ENCODE measurements around the gene GRIN3A. TPM values are rescaled to one million over a fixed set of nuclear protein-coding genes. Genes with fewer than 3 reads are reported as not detected.

GRIN3A gene
- total RNA-seq, 1 experiment from 2014 or later: 0.03 TPM

DNA sequence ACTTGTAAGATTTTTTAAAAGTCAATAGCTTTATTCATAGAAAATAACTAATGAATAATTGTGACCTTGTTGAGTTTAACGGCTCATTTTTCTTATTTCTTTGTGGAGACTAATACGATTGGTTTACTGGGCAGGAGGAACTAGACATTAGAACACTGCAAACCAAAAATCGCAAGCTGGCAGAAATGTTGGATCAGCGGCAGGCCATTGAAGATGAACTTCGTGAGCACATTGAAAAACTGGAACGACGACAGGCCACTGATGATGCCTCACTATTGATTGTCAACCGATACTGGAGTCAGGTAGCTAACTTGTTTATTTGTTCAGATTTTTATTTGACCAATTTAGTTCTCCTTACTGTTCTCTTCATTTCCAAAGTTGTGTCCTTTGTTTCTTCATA lies 198.4 kb downstream of the GRIN3A start:
- ATAC-seq (no peak), DNase-seq (ENCODE audit: low read depth, low spot score) (no peak)
- intact Hi-C loops (cut with micrococcal nuclease; ENCODE audit: unreplicated experiment): no loop called here
- no peaks in the 10 kb centered on the region for H3K27me3 ChIP-seq (ENCODE audit: control insufficient read depth, insufficient read depth, low read length)
- H3K36me3 ChIP-seq (ENCODE audit: control insufficient read depth, insufficient read depth, low read length): peaks cover 13% of the 10 kb centered on the region
- no peaks in the 10 kb centered on the region for H3K9me3 ChIP-seq (ENCODE audit: control insufficient read depth, insufficient read depth, low read depth, low read length)
- no TSS peak for BruUV-seq (replicated peaks)
- in situ Hi-C loops (cut with HindIII; ENCODE audit: low pct_unique_long_range_greater_than_20kb, low sequenced_read_pairs): no loop called here
- POLR2A ChIA-PET: no interaction called here
- CTCF ChIA-PET: no interaction called here
- H3K27ac ChIP-seq (ENCODE audit: low read length): no peak overlapping the region
- H3K4me1 ChIP-seq (ENCODE audit: control insufficient read depth, insufficient read depth, low read length): 0 out of 2 replicates have a peak, but pooled peaks cover 3% of the 10 kb centered on the region
- H3K4me3 ChIP-seq (ENCODE audit: low read depth in 2 of 2, low read length in 2 of 2): no peak overlapping the region
- TF ChIP-seq, protein P1, sequence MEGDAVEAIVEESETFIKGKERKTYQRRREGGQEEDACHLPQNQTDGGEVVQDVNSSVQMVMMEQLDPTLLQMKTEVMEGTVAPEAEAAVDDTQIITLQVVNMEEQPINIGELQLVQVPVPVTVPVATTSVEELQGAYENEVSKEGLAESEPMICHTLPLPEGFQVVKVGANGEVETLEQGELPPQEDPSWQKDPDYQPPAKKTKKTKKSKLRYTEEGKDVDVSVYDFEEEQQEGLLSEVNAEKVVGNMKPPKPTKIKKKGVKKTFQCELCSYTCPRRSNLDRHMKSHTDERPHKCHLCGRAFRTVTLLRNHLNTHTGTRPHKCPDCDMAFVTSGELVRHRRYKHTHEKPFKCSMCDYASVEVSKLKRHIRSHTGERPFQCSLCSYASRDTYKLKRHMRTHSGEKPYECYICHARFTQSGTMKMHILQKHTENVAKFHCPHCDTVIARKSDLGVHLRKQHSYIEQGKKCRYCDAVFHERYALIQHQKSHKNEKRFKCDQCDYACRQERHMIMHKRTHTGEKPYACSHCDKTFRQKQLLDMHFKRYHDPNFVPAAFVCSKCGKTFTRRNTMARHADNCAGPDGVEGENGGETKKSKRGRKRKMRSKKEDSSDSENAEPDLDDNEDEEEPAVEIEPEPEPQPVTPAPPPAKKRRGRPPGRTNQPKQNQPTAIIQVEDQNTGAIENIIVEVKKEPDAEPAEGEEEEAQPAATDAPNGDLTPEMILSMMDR (IDR thresholded peaks at IDR 0.05): no peak
- TF ChIP-seq SIN3A (IDR thresholded peaks at IDR 0.05; ENCODE audit: borderline replicate concordance, insufficient read depth, low read depth, low read length): no peak
- TF ChIP-seq TCF7L2 (IDR thresholded peaks at IDR 0.05; ENCODE audit: low read depth, low read length): no peak
- TF ChIP-seq POLR2AphosphoS5 (IDR thresholded peaks at IDR 0.05; ENCODE audit: low read depth, low read length): no peak
- TF ChIP-seq, protein P2, sequence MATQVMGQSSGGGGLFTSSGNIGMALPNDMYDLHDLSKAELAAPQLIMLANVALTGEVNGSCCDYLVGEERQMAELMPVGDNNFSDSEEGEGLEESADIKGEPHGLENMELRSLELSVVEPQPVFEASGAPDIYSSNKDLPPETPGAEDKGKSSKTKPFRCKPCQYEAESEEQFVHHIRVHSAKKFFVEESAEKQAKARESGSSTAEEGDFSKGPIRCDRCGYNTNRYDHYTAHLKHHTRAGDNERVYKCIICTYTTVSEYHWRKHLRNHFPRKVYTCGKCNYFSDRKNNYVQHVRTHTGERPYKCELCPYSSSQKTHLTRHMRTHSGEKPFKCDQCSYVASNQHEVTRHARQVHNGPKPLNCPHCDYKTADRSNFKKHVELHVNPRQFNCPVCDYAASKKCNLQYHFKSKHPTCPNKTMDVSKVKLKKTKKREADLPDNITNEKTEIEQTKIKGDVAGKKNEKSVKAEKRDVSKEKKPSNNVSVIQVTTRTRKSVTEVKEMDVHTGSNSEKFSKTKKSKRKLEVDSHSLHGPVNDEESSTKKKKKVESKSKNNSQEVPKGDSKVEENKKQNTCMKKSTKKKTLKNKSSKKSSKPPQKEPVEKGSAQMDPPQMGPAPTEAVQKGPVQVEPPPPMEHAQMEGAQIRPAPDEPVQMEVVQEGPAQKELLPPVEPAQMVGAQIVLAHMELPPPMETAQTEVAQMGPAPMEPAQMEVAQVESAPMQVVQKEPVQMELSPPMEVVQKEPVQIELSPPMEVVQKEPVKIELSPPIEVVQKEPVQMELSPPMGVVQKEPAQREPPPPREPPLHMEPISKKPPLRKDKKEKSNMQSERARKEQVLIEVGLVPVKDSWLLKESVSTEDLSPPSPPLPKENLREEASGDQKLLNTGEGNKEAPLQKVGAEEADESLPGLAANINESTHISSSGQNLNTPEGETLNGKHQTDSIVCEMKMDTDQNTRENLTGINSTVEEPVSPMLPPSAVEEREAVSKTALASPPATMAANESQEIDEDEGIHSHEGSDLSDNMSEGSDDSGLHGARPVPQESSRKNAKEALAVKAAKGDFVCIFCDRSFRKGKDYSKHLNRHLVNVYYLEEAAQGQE (IDR thresholded peaks at IDR 0.05; ENCODE audit: insufficient read depth in 1 of 2, low read depth in 2 of 2, low read length in 1 of 2): no peak

DNA sequence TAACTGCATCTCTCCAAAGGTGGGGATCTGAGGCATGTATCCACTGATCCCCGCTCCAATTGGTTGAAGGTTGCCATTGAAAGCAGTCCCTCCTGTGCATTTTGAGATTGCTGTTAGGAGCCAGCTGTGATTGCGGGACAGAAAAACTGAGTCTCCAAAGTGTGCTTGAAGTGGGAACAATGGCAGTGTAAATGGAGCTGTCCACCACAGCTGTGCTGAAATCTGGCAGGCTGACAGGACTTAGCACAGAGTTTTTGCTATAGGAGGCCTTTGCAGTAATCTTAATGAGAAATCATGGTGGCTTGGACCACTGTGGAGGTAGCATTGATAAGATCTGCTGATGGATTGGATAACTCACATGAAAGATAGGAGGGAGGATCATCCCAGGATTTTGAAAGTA lies 201.5 kb downstream of the GRIN3A start:
- no peak overlapping the region for H3K27ac ChIP-seq (ENCODE audit: low read length)
- no peak overlapping the region for H3K4me3 ChIP-seq (ENCODE audit: low read depth in 2 of 2, low read length in 2 of 2)
- ChIA-PET CTCF (no interaction called here), POLR2A (no interaction called here)
- no peaks in the 10 kb centered on the region for H3K27me3 ChIP-seq (ENCODE audit: control insufficient read depth, insufficient read depth, low read length)
- DNase-seq (ENCODE audit: low read depth, low spot score): no peak
- no TSS peak for BruUV-seq (replicated peaks)
- in situ Hi-C loops (cut with HindIII; ENCODE audit: low pct_unique_long_range_greater_than_20kb, low sequenced_read_pairs): no loop called here
- ATAC-seq: no peak
- H3K4me1 ChIP-seq (ENCODE audit: control insufficient read depth, insufficient read depth, low read length): peaks cover 8% of the 10 kb centered on the region; the same call in 1 of the 2 replicates
- TF ChIP-seq, protein P2 (IDR thresholded peaks at IDR 0.05; ENCODE audit: insufficient read depth in 1 of 2, low read depth in 2 of 2, low read length in 1 of 2): peak; percentile 80 to 83
- no peak for TF ChIP-seq SIN3A (IDR thresholded peaks at IDR 0.05; ENCODE audit: borderline replicate concordance, insufficient read depth, low read depth, low read length)
- TF ChIP-seq POLR2AphosphoS5 (IDR thresholded peaks at IDR 0.05; ENCODE audit: low read depth, low read length): no peak
- H3K36me3 ChIP-seq (ENCODE audit: control insufficient read depth, insufficient read depth, low read length): peaks cover 16% of the 10 kb centered on the region
- no peaks in the 10 kb centered on the region for H3K9me3 ChIP-seq (ENCODE audit: control insufficient read depth, insufficient read depth, low read depth, low read length)
- intact Hi-C loops (cut with micrococcal nuclease; ENCODE audit: unreplicated experiment): no loop called here

All from Panc1 (cell line).